SK-N-SH (cell line): ENCODE results near the gene PLB1. TPM values are rescaled to one million over a fixed set of nuclear protein-coding genes. Genes with fewer than 3 reads are reported as not detected.

ENCODE experiments used
- CTCF ChIA-PET: fragments of 300-600, 350-600 bp; formaldehyde crosslinking; extraction: SDS; loops from one replicate; lab custom pipeline; 2021; lab: Yijun Ruan, JAX
- POLR2A ChIA-PET: fragments of 350-600 bp; sonication (Branson Sonifier 250); formaldehyde crosslinking; extraction: SDS; loops from one replicate; lab custom pipeline; 2020; ENCODE audit warnings: antibody characterized with exemption, inconsistent platforms; lab: Yijun Ruan, JAX
- DNase-seq: peaks from one replicate; pipeline ENCODE4 v3.0.0; 2012
- H2AFZ ChIP-seq: fragments of 200-600 bp; sonication (generic); 2 replicates; pipeline ENCODE4 v1.8.1; 2016; ENCODE audit warnings: antibody characterized with exemption, mild to moderate bottlenecking, low read depth
- H3F3A ChIP-seq: fragments of 200-600 bp; sonication (generic); replicated peaks from 2 replicates; pipeline ENCODE3; 2016; ENCODE audit warnings: antibody characterized with exemption, mild to moderate bottlenecking; ENCODE audit not compliant: insufficient read depth
- H3K27ac ChIP-seq, 2 experiments: fragments of 200-500 bp in 1 of 2; fragments of 200-600 bp in 1 of 2; sonication (Bioruptor generic) in 1 of 2; sonication (generic), shearing (Covaris generic) in 1 of 2; 2 replicates each; pipeline versions ENCODE4 v1.5.1 to v1.6.1; 2014 to 2016; ENCODE audit warnings: low read depth in 2 of 2, inconsistent platforms in 1 of 2, low read length in 1 of 2, mild to moderate bottlenecking in 1 of 2, mixed read lengths in 1 of 2
- H3K27me3 ChIP-seq: fragments of 200-600 bp; sonication (generic), shearing (Covaris generic); 2 replicates; pipeline ENCODE4 v1.6.1; 2016; ENCODE audit warnings: mixed run types; ENCODE audit not compliant: insufficient read depth
- H3K36me3 ChIP-seq, 2 experiments: fragments of 200-500 bp in 1 of 2; fragments of 200-600 bp in 1 of 2; sonication (Bioruptor generic) in 1 of 2; sonication (generic) in 1 of 2; replicated peaks in 1 of 2; 2 replicates each; pipeline versions ENCODE3 to v1.5.1; 2014 to 2016; ENCODE audit warnings: low read length in 1 of 2, mild to moderate bottlenecking in 1 of 2; ENCODE audit not compliant: insufficient read depth in 2 of 2, control insufficient read depth in 1 of 2
- H3K4me1 ChIP-seq, 2 experiments: fragments of 200-500 bp in 1 of 2; fragments of 200-600 bp in 1 of 2; sonication (Bioruptor generic) in 1 of 2; sonication (generic), shearing (Covaris generic) in 1 of 2; 2 replicates each; pipeline versions ENCODE4 v1.5.1 to v1.6.1; 2014 to 2016; ENCODE audit warnings: low read depth in 1 of 2, low read length in 1 of 2, mixed run types in 1 of 2; ENCODE audit not compliant: insufficient read depth in 2 of 2, control insufficient read depth in 1 of 2
- H3K4me2 ChIP-seq: fragments of 200-600 bp; sonication (generic), shearing (Covaris generic); 2 replicates; pipeline ENCODE4 v1.6.1; 2017; ENCODE audit warnings: mixed run types
- H3K4me3 ChIP-seq, 2 experiments: fragments of 200-500 bp in 1 of 2; fragments of 200-600 bp in 1 of 2; sonication (Bioruptor generic) in 1 of 2; sonication (generic), shearing (Covaris generic) in 1 of 2; 2 replicates each; pipeline versions ENCODE4 v1.5.1 to v1.8.1; 2014 to 2016; ENCODE audit warnings: low read depth in 2 of 2, inconsistent platforms in 1 of 2, low read length in 1 of 2, mild to moderate bottlenecking in 1 of 2, mixed read lengths in 1 of 2, moderate library complexity in 1 of 2
- H3K79me2 ChIP-seq: fragments of 200-600 bp; sonication (generic); 2 replicates; pipeline ENCODE4 v1.8.1; 2017; ENCODE audit warnings: mild to moderate bottlenecking; ENCODE audit not compliant: insufficient read depth
- H3K9ac ChIP-seq: fragments of 200-600 bp; sonication (generic); 2 replicates; pipeline ENCODE4 v1.6.1; 2017; ENCODE audit warnings: mixed run types
- H3K9me2 ChIP-seq: fragments of 200-600 bp; sonication (generic); 2 replicates; pipeline ENCODE4 v1.6.1; 2017; ENCODE audit warnings: mixed run types
- H3K9me3 ChIP-seq: fragments of 200-600 bp; sonication (generic); 2 replicates; pipeline ENCODE4 v1.6.1; 2017; ENCODE audit warnings: mixed run types, mild to moderate bottlenecking, moderate library complexity
- H4K20me1 ChIP-seq: fragments of 200-600 bp; sonication (generic); 2 replicates; pipeline ENCODE4 v1.6.1; 2017; ENCODE audit warnings: mild to moderate bottlenecking, mixed run types; ENCODE audit not compliant: insufficient read depth
- EP300 ChIP-seq, 2 experiments: IDR thresholded peaks; 2 replicates each; pipeline versions ENCODE4 v1.4.0 to v1.6.1; 2012; ENCODE audit warnings: borderline replicate concordance in 1 of 2, low read depth in 1 of 2, low read length in 1 of 2
- JUND ChIP-seq: IDR thresholded peaks from 2 replicates; pipeline ENCODE4 v1.4.0; 2012
- MXI1 ChIP-seq: IDR thresholded peaks from 2 replicates; pipeline ENCODE4 v1.6.1; 2012; ENCODE audit warnings: mild to moderate bottlenecking, low read depth, low read length, improper control_type of control experiment
- NFIC ChIP-seq: IDR thresholded peaks from 2 replicates; pipeline ENCODE4 v1.4.0; 2012; ENCODE audit warnings: borderline replicate concordance
- NRF1 ChIP-seq: IDR thresholded peaks from 2 replicates; pipeline ENCODE4 v1.6.1; 2012; ENCODE audit warnings: low read depth, mild to moderate bottlenecking, low read length
- POLR2AphosphoS5 ChIP-seq: IDR thresholded peaks from 2 replicates; pipeline ENCODE4 v1.6.1; 2012; ENCODE audit warnings: low read depth, low read length
- RAD21 ChIP-seq: IDR thresholded peaks from 2 replicates; pipeline ENCODE4 v1.6.1; 2012; ENCODE audit warnings: mild to moderate bottlenecking, low read length
- RXRA ChIP-seq: IDR thresholded peaks from 2 replicates; pipeline ENCODE4 v1.4.0; 2012; ENCODE audit warnings: low read depth, mild to moderate bottlenecking, borderline replicate concordance
- SIN3A ChIP-seq: IDR thresholded peaks from 2 replicates; pipeline ENCODE4 v1.6.1; 2012; ENCODE audit warnings: low read depth, mild to moderate bottlenecking, low read length, moderate library complexity, borderline replicate concordance
- TCF12 ChIP-seq: IDR thresholded peaks from 2 replicates; pipeline ENCODE4 v1.4.0; 2012
- WGBS: methylation state at CpG from one replicate; pipeline ENCODE4 v1.1.6; 2017; ENCODE audit warnings: low lambda C conversion rate; 5-methylcytosine and 5-hydroxymethylcytosine counted together
- polyA plus RNA-seq, 3 experiments: library from polyadenylated mRNA; depleted of rRNA; stranded (reverse); fragments of >200 nt; gene quantifications; 2 replicates each; pipeline ENCODE4 v1.2.3, GENCODE V29; 2012
- TF ChIP-seq, protein P1 (sequence below): IDR thresholded peaks from 2 replicates; pipeline ENCODE4; 2012
- TF ChIP-seq, protein P2 (sequence below): fragments of 150-350 bp; IDR thresholded peaks from 2 replicates; pipeline ENCODE4 v1.6.1; 2017; ENCODE audit warnings: antibody characterized with exemption, low read length, low read depth, borderline replicate concordance
- TF ChIP-seq, protein P3 (sequence below): IDR thresholded peaks from 2 replicates; pipeline ENCODE4 v1.6.1; 2012; ENCODE audit warnings: mild to moderate bottlenecking, low read depth, low read length, moderate library complexity
- TF ChIP-seq, protein P4 (sequence below): IDR thresholded peaks from 2 replicates; pipeline ENCODE4 v1.4.0; 2012; ENCODE audit warnings: low read depth, borderline replicate concordance

PLB1 gene
- polyA plus RNA-seq, 1 of the 3 experiments (the other 2 are of a cell fraction): 0.10 TPM

DNA sequence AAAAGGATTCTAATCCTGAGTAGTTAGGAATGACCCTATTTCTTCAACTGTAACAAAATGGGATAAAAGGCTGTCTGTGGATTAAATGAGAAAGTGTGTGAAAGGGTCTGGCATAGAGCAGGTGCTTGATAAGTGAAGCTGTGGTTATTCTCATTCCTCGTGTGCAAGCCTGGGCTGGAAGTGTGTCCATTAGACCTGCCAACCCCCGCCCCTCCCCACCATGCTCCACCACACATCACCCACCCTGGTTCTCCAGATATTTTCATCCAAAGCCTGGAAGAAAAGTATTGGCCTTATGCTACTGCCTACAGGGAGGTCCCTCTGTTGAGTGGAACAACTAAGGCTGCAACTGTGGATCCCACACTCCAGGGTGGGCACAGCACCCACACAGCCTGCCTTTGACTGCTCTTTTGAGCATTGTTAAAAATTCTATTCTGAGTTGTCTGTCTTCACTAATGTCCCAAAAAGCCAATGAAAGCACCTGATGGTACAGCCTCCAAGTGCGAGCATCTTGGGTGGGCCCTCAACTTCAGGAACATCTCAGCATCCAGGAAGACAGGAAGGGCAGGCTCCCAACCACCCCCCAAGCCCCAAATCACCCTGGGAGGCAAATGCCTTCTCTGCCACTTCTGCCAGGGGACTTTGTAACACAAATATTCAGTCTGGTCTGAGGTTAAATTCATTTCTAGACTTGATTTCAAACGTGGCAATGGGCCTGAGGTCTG lies 153.0 kb downstream of the PLB1 start:
- Histone ChIP-seq H3K4me2 (no peak overlapping the region), H2AFZ (no peak overlapping the region; the same call in 1 of the 2 replicates), H3K9me3 (no peaks in the 10 kb centered on the region), H4K20me1 (no peaks in the 10 kb centered on the region), H3K36me3 (no peaks in the 10 kb centered on the region), H3K27me3 (no peaks in the 10 kb centered on the region), H3K4me1 (peaks cover 6 to 18% of the 10 kb centered on the region in 2 experiments; a peak in 3 of 4 replicates), H3K27ac (no peak overlapping the region), H3K9me2 (no peaks in the 10 kb centered on the region), H3K9ac (no peak overlapping the region), H3K4me3 (no peak overlapping the region), H3K79me2 (no peaks in the 10 kb centered on the region), H3F3A (peaks cover 14% of the 10 kb centered on the region)
- TF ChIP-seq, protein P1, sequence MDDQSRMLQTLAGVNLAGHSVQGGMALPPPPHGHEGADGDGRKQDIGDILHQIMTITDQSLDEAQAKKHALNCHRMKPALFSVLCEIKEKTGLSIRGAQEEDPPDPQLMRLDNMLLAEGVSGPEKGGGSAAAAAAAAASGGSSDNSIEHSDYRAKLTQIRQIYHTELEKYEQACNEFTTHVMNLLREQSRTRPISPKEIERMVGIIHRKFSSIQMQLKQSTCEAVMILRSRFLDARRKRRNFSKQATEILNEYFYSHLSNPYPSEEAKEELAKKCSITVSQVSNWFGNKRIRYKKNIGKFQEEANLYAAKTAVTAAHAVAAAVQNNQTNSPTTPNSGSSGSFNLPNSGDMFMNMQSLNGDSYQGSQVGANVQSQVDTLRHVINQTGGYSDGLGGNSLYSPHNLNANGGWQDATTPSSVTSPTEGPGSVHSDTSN: no peak
- TF ChIP-seq MXI1: no peak
- no peak for TF ChIP-seq POLR2AphosphoS5
- TF ChIP-seq EP300 (IDR thresholded peaks at IDR 0.05; ENCODE audit: borderline replicate concordance in 1 of 2, low read depth in 1 of 2, low read length in 1 of 2): no peak
- no peak for TF ChIP-seq RAD21
- no peak for TF ChIP-seq NRF1
- no peak for TF ChIP-seq NFIC
- TF ChIP-seq RXRA: no peak
- TF ChIP-seq, protein P2, sequence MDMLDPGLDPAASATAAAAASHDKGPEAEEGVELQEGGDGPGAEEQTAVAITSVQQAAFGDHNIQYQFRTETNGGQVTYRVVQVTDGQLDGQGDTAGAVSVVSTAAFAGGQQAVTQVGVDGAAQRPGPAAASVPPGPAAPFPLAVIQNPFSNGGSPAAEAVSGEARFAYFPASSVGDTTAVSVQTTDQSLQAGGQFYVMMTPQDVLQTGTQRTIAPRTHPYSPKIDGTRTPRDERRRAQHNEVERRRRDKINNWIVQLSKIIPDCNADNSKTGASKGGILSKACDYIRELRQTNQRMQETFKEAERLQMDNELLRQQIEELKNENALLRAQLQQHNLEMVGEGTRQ: no peak
- TF ChIP-seq JUND: no peak
- no peak for TF ChIP-seq SIN3A
- no peak for TF ChIP-seq TCF12
- TF ChIP-seq, protein P3, sequence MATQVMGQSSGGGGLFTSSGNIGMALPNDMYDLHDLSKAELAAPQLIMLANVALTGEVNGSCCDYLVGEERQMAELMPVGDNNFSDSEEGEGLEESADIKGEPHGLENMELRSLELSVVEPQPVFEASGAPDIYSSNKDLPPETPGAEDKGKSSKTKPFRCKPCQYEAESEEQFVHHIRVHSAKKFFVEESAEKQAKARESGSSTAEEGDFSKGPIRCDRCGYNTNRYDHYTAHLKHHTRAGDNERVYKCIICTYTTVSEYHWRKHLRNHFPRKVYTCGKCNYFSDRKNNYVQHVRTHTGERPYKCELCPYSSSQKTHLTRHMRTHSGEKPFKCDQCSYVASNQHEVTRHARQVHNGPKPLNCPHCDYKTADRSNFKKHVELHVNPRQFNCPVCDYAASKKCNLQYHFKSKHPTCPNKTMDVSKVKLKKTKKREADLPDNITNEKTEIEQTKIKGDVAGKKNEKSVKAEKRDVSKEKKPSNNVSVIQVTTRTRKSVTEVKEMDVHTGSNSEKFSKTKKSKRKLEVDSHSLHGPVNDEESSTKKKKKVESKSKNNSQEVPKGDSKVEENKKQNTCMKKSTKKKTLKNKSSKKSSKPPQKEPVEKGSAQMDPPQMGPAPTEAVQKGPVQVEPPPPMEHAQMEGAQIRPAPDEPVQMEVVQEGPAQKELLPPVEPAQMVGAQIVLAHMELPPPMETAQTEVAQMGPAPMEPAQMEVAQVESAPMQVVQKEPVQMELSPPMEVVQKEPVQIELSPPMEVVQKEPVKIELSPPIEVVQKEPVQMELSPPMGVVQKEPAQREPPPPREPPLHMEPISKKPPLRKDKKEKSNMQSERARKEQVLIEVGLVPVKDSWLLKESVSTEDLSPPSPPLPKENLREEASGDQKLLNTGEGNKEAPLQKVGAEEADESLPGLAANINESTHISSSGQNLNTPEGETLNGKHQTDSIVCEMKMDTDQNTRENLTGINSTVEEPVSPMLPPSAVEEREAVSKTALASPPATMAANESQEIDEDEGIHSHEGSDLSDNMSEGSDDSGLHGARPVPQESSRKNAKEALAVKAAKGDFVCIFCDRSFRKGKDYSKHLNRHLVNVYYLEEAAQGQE: no peak
- TF ChIP-seq, protein P4, sequence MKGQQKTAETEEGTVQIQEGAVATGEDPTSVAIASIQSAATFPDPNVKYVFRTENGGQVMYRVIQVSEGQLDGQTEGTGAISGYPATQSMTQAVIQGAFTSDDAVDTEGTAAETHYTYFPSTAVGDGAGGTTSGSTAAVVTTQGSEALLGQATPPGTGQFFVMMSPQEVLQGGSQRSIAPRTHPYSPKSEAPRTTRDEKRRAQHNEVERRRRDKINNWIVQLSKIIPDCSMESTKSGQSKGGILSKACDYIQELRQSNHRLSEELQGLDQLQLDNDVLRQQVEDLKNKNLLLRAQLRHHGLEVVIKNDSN: no peak
- CTCF ChIA-PET: no interaction called here
- POLR2A ChIA-PET: no interaction called here
- no peak for DNase-seq
- 68% methylated on average over 3 of the region's 4 CpGs for WGBS
